SK-N-MC (cell line): ENCODE data around the gene RSF1.

ENCODE experiments used
- DNase-seq: peaks from one replicate; pipeline ENCODE4 v3.0.0-alpha.2; 2011; ENCODE audit warnings: low read depth, low spot score
- H3K27ac ChIP-seq: fragments of 200-600 bp; sonication (generic); 2 replicates; pipeline ENCODE4 v1.5.1; 2016; ENCODE audit warnings: mixed run types
- H3K36me3 ChIP-seq: fragments of 200-600 bp; sonication (generic); 2 replicates; pipeline ENCODE4 v1.6.1; 2017; ENCODE audit warnings: antibody characterized with exemption, low read length, mixed read lengths; ENCODE audit not compliant: insufficient read depth
- H3K4me3 ChIP-seq: fragments of 200-600 bp; sonication (generic); 2 replicates; pipeline ENCODE4 v1.5.1; 2016
- H3K9ac ChIP-seq: fragments of 200-600 bp; sonication (generic); 2 replicates; pipeline ENCODE4 v1.8.0; 2017; ENCODE audit warnings: mixed run types, mixed read lengths; ENCODE audit not compliant: insufficient read length
- H3K9me3 ChIP-seq: fragments of 200-600 bp; sonication (generic); 2 replicates; pipeline ENCODE4 v1.6.1; 2017; ENCODE audit warnings: low read depth, mild to moderate bottlenecking, antibody characterized with exemption, low read length, moderate library complexity, mixed read lengths
- EZH2 ChIP-seq: fragments of 200-600 bp; sonication (generic); IDR thresholded peaks from one replicate; pipeline ENCODE4 v1.6.1; 2017; ENCODE audit warnings: antibody characterized with exemption
- FOXP2 ChIP-seq: optimal IDR thresholded peaks from 2 replicates; pipeline ENCODE3; 2011; ENCODE audit warnings: mild to moderate bottlenecking, moderate library complexity; ENCODE audit not compliant: insufficient read depth; ENCODE audit errors: extremely low read length, control extremely low read depth
- POLR2AphosphoS5 ChIP-seq: IDR thresholded peaks from 2 replicates; pipeline ENCODE4 v1.6.1; 2012; ENCODE audit warnings: mild to moderate bottlenecking, low read depth, low read length, borderline replicate concordance

Gene RSF1

DNA sequence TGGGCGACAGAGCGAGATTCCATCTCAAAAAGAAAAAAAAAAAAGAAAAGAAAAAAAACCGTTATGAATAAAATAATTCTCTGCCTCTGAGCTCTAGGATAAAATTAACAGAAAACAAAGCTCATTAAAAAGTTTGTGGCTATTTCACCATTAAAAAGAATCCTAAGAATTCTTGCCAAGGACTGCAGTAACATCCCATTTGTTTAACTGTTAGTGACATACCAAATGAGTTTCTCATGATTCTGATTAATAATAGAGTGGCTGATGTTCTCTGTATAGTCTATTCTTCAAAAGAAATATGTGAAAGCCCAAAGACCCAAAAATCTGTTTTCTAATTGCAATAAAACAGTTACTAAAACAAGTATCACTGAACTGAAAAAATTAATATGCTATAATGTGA lies 202.6 kb downstream of the RSF1 start:
- Histone ChIP-seq H3K9me3 (no peaks in the 10 kb centered on the region), H3K36me3 (peaks cover 80% of the 10 kb centered on the region), H3K27ac (no peak overlapping the region), H3K4me3 (no peak overlapping the region), H3K9ac (no peak overlapping the region)
- TF ChIP-seq FOXP2, result no peak
- TF ChIP-seq POLR2AphosphoS5, result no peak
- no peak for TF ChIP-seq EZH2
- DNase-seq, result no peak

GRCh38 chr11:77611921-77612320 lies 208.6 kb downstream of the RSF1 start:
- Histone ChIP-seq H3K36me3 (peaks cover 76% of the 10 kb centered on the region), H3K9me3 (no peaks in the 10 kb centered on the region), H3K27ac (no peak overlapping the region), H3K4me3 (no peak overlapping the region), H3K9ac (no peak overlapping the region)
- no peak for DNase-seq
- no peak for TF ChIP-seq POLR2AphosphoS5
- TF ChIP-seq EZH2, result no peak
- TF ChIP-seq FOXP2, result no peak
